Kidney (tissue), 14 donors: ENCODE results near the gene ODF2. TPM values are rescaled to one million over a fixed set of nuclear protein-coding genes. Genes with fewer than 3 reads are reported as not detected.

Experiments
- DNase-seq, 5 donors: peaks; one replicate each; pipeline ENCODE4 v3.0.0-alpha.2; 2013 to 2020
- FAIRE-seq: peaks from 2 replicates; lab custom pipeline; 2012; peaks lifted over from hg19 to GRCh38; lab: Jason Lieb, UNC
- H3K27ac ChIP-seq, 2 donors: one replicate each; pipeline ENCODE4 v1.7.0; 2013; ENCODE audit warnings: low read depth in 2 of 2, low read length in 2 of 2, inconsistent platforms in 1 of 2
- H3K27me3 ChIP-seq: one replicate; pipeline ENCODE4 v1.7.1; 2013; ENCODE audit warnings: low read length, inconsistent platforms; ENCODE audit not compliant: control insufficient read depth, insufficient read depth
- H3K36me3 ChIP-seq, 3 donors: one replicate each; pipeline versions ENCODE4 v1.7.0 to v1.7.1; 2013; ENCODE audit warnings: low read length in 3 of 3, control low read depth in 1 of 3, inconsistent platforms in 1 of 3; ENCODE audit not compliant: insufficient read depth in 3 of 3, control insufficient read depth in 2 of 3
- H3K4me1 ChIP-seq, 3 donors: one replicate each; pipeline versions ENCODE4 v1.7.0 to v1.7.1; 2013; ENCODE audit warnings: low read length in 3 of 3, inconsistent platforms in 1 of 3, low read depth in 1 of 3; ENCODE audit not compliant: control insufficient read depth in 2 of 3, insufficient read depth in 2 of 3
- H3K4me3 ChIP-seq, 3 donors: one replicate each; pipeline versions ENCODE4 v1.7.0 to v1.8.1; 2013; ENCODE audit warnings: low read length in 3 of 3, control low read depth in 1 of 3, inconsistent platforms in 1 of 3
- H3K9ac ChIP-seq, 3 donors: one replicate each; pipeline versions ENCODE4 v1.7.0 to v1.7.1; 2013; ENCODE audit warnings: low read length in 3 of 3, control low read depth in 1 of 3, inconsistent platforms in 1 of 3
- H3K9me3 ChIP-seq, 3 donors: one replicate each; pipeline versions ENCODE4 v1.7.0 to v1.7.1; 2013; ENCODE audit warnings: low read length in 3 of 3, control low read depth in 1 of 3, inconsistent platforms in 1 of 3; ENCODE audit not compliant: control insufficient read depth in 2 of 3, insufficient read depth in 1 of 3
- CTCF ChIP-seq: IDR thresholded peaks from 3 replicates; pipeline ENCODE4 v1.5.1; 2012; ENCODE audit warnings: mild to moderate bottlenecking, moderate library complexity, borderline replicate concordance; ENCODE audit not compliant: insufficient read depth; ENCODE audit errors: extremely low read depth
- intact Hi-C: fragments of 100-400 bp; cut with DNase I; formaldehyde crosslinking; loops from one replicate; pipeline ENCODE4 v1.11.1; 2022
- polyA plus RNA-seq: library from polyadenylated mRNA; stranded (reverse); fragments of 350-450 nt; fragmentation: Illumina TruSeq; extraction: RNeasy Lipid Tissue Mini Kit (QIAGEN cat#74804); gene quantifications from one replicate; pipeline ENCODE4 v1.2.3, GENCODE V29; 2014; ENCODE audit warnings: low read depth, low replicate concordance; ENCODE audit not compliant: insufficient read depth
- total RNA-seq: library from RNA; stranded (reverse); fragmentation: NEBNext Ultra II Directional; extraction: Animal tissue kit (Norgen Biotek cat#: 25700); gene quantifications from one replicate; pipeline ENCODE4 v1.2.1, GENCODE V29; 2021
- donor health status: control.
- donor health status: control.
- donor health status: control.
- donor health status: control.
- donor health status: control.
- donor health status: DM: yes; HTN: yes; CAD: no.
- donor health status: Normal renal cell carcinoma (clear cell type).

The ODF2 gene
- total and polyA plus RNA-seq, 2 donors from 2014 or later, result 10.6 to 23.6 TPM

DNA sequence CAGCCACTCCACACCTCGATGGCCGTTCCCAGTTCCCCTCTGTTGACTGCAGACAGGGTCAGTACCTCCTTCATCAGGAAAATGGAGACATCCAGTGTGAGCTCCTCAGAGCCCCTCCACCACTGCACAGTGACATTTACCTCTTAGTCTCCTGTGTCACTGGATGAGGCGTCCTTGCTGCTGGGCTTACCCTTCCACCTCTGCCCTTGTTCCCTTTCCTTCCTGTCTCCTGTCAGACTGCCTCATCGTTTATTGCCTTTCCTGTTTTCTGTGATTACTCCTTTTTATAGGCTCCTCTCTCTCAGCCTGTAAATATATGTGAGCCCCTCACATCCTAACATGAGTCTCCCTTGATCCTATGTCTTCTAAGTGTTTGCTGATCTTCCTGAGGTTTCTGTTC, 73.4 kb downstream of the ODF2 start:
- H3K9me3 ChIP-seq, result no peaks in the 10 kb centered on the region
- no peak for DNase-seq
- H3K36me3 ChIP-seq, result peaks cover 0 to 39% (median 31%) of the 10 kb centered on the region in 3 donors
- H3K9ac ChIP-seq, result no peak overlapping the region
- no peaks in the 10 kb centered on the region for H3K27me3 ChIP-seq
- intact Hi-C loops, result no loop called here
- H3K4me1 ChIP-seq, result no peaks in the 10 kb centered on the region
- H3K27ac ChIP-seq, result no peak overlapping the region
- H3K4me3 ChIP-seq, result no peak overlapping the region
- FAIRE-seq, result no peak
- no peak for TF ChIP-seq CTCF

DNA sequence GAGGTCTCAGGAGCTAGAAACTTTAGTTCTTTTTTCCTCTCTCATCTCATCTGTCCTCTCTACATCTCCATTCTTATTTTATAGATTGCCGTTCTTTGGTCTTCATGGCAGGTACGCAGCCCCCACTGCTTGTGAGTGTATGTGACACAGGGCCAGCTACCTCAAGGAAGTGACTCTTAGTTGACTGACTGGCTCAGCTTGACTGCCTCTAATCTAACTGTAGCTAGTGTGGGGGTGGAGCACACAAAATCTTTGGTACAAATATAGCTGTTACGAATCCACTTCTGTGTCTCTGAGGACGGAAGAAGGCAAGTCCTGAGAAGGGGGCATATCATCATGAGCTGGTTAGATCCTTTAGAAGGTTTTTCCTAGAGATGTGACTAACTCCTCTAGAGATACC, 76.8 kb downstream of the ODF2 start:
- DNase-seq (no peak), FAIRE-seq (no peak)
- intact Hi-C loops, result no loop called here
- Histone ChIP-seq H3K4me3 (no peak overlapping the region), H3K36me3 (peaks cover 0 to 31% (median 20%) of the 10 kb centered on the region in 3 donors), H3K9ac (no peak overlapping the region), H3K27ac (no peak overlapping the region), H3K4me1 (no peaks in the 10 kb centered on the region), H3K27me3 (no peaks in the 10 kb centered on the region), H3K9me3 (no peaks in the 10 kb centered on the region)
- no peak for TF ChIP-seq CTCF

GRCh38 chr9:128540634-128541360, 85.0 kb downstream of the ODF2 start:
- H3K4me3 ChIP-seq, result no peak overlapping the region
- H3K4me1 ChIP-seq, result no peaks in the 10 kb centered on the region
- FAIRE-seq, result no peak
- no peaks in the 10 kb centered on the region for H3K27me3 ChIP-seq
- H3K9ac ChIP-seq, result no peak overlapping the region
- intact Hi-C loops, result no loop called here
- no peak for DNase-seq
- no peak for TF ChIP-seq CTCF
- no peak overlapping the region for H3K27ac ChIP-seq
- peaks cover 4 to 55% (median 36%) of the 10 kb centered on the region in 3 donors for H3K36me3 ChIP-seq
- no peaks in the 10 kb centered on the region for H3K9me3 ChIP-seq
